GM21825 (cell line): Measurements from ENCODE around the gene PFN3.

Experiments
- ATAC-seq: cut with Tn5 transposase; IDR thresholded peaks from one replicate; pipeline ENCODE4 v1.9.1; 2021; ENCODE audit warnings: mild to moderate bottlenecking, moderate library complexity; ENCODE audit not compliant: unreplicated experiment

Gene PFN3

GRCh38 chr5:177396807-177397206, 3.7 kb downstream of the PFN3 start:
- ATAC-seq, result no peak

- no peak for ATAC-seq
Observed at GRCh38 chr5:177396078-177396477, 4.4 kb downstream of the PFN3 start.

- ATAC-seq, result no peak
Observed at GRCh38 chr5:177393990-177394389, 6.5 kb downstream of the PFN3 start.

GRCh38 chr5:177393206-177393765, 7.2 kb downstream of the PFN3 start:
- no peak for ATAC-seq

- no peak for ATAC-seq
Observed at GRCh38 chr5:177392765-177393164, 7.7 kb downstream of the PFN3 start.

- peak; percentile 61 for ATAC-seq
Observed at GRCh38 chr5:177390363-177391300, 9.8 kb downstream of the PFN3 start.

- ATAC-seq, result peak; percentile 37
Observed at GRCh38 chr5:177389241-177390169, 11.0 kb downstream of the PFN3 start.

- ATAC-seq, result no peak
Observed at GRCh38 chr5:177388521-177389052, 11.9 kb downstream of the PFN3 start.

- no peak for ATAC-seq
Observed at GRCh38 chr5:177387405-177387804, 13.1 kb downstream of the PFN3 start.

GRCh38 chr5:177386542-177386941, 13.9 kb downstream of the PFN3 start:
- ATAC-seq, result no peak

GRCh38 chr5:177385720-177386119, 14.7 kb downstream of the PFN3 start:
- no peak for ATAC-seq

- ATAC-seq, result no peak
Observed at GRCh38 chr5:177384134-177384533, 16.3 kb downstream of the PFN3 start, which contains the start of gene SLC34A1. SLC34A1 (plus strand) TSS chr5:177384434; CDS start chr5:177385742, 1,308 bp downstream.

GRCh38 chr5:177383181-177383580, 17.3 kb downstream of the PFN3 start:
- no peak for ATAC-seq

GRCh38 chr5:177382423-177383029, 17.9 kb downstream of the PFN3 start:
- no peak for ATAC-seq

GRCh38 chr5:177380805-177381126, 19.7 kb downstream of the PFN3 start:
- no peak for ATAC-seq

- ATAC-seq, result peak; percentile 48
Observed at GRCh38 chr5:177378884-177379883, 21.3 kb downstream of the PFN3 start.

- ATAC-seq, result no peak
Observed at GRCh38 chr5:177377851-177378776, 22.3 kb downstream of the PFN3 start.

GRCh38 chr5:177376107-177376506, 24.4 kb downstream of the PFN3 start:
- no peak for ATAC-seq
